Gastrocnemius medialis (tissue), 4 donors: ENCODE results near the gene NET1. TPM values are rescaled to one million over a fixed set of nuclear protein-coding genes. Genes with fewer than 3 reads are reported as not detected.

Experiments used
- ATAC-seq, 2 donors: fragments of 150-250 bp; one replicate each; pipeline ENCODE4 v1.9.1; 2016
- DNase-seq, 2 donors: peaks; one replicate each; pipeline ENCODE4 v3.0.0-alpha.2; 2019
- H3K27ac ChIP-seq, 4 donors: fragments of 200-600 bp; sonication (generic); 1 replicate in 1 of 4; 2 replicates in 3 of 4; pipeline ENCODE4 v1.5.1; 2016 to 2018; ENCODE audit warnings: mild to moderate bottlenecking in 2 of 4, moderate library complexity in 1 of 4
- H3K27me3 ChIP-seq, 3 donors: fragments of 200-600 bp; sonication (generic) in 2 of 3; 1 replicate in 1 of 3; 2 replicates in 2 of 3; pipeline versions ENCODE4 v1.5.1 to v1.6.0; 2016 to 2019; ENCODE audit warnings: mild to moderate bottlenecking in 1 of 3, moderate library complexity in 1 of 3
- H3K36me3 ChIP-seq, 2 donors: fragments of 200-600 bp; sonication (generic) in 1 of 2; one replicate each; pipeline ENCODE4 v1.5.1; 2017 to 2018
- H3K4me1 ChIP-seq, 2 donors: fragments of 200-600 bp; sonication (generic) in 1 of 2; one replicate each; pipeline ENCODE4 v1.5.1; 2016 to 2017; ENCODE audit warnings: mild to moderate bottlenecking in 2 of 2
- H3K4me3 ChIP-seq, 4 donors: fragments of 200-600 bp; sonication (generic) in 3 of 4; 1 replicate in 1 of 4; 2 replicates in 3 of 4; pipeline ENCODE4 v1.5.1; 2016 to 2019; ENCODE audit warnings: mild to moderate bottlenecking in 2 of 4
- H3K9me3 ChIP-seq, 3 donors: fragments of 200-600 bp; sonication (generic) in 2 of 3; 1 replicate in 1 of 3; 2 replicates in 2 of 3; pipeline ENCODE4 v1.5.1; 2016 to 2019
- CTCF ChIP-seq, 5 experiments: fragments of 450-650 bp in 3 of 5; fragments of 200-600 bp in 2 of 5; sonication (generic) in 2 of 5; IDR thresholded peaks in 4 of 5; conservative IDR thresholded peaks in 1 of 5; 1 replicate in 4 of 5; 2 replicates in 1 of 5; pipeline ENCODE4 v1.5.1; 2016 to 2019; ENCODE audit warnings: antibody characterized with exemption in 5 of 5, mild to moderate bottlenecking in 3 of 5, moderate library complexity in 3 of 5
- POLR2A ChIP-seq, 2 donors: fragments of 450-650 bp; IDR thresholded peaks; one replicate each; pipeline ENCODE4 v1.6.1; 2017; ENCODE audit warnings: antibody characterized with exemption in 2 of 2, mild to moderate bottlenecking in 2 of 2, moderate library complexity in 2 of 2
- in situ Hi-C, 4 donors: fragments of 200-750 bp; cut with MboI; loops; one replicate each; pipeline versions ENCODE4 v1.15.0 to v1.8.0; 2017; ENCODE audit warnings: low sequenced_read_pairs in 4 of 4
- intact Hi-C: fragments of 100-400 bp; cut with DNase I; formaldehyde crosslinking; loops from one replicate; pipeline ENCODE4 v1.15.1; 2023; ENCODE audit warnings: low total_unique reads
- total RNA-seq, 4 donors: library from RNA; depleted of rRNA; stranded (reverse); fragments of >200 nt; gene quantifications; one replicate each; pipeline versions ENCODE4 v1.1.0 to v1.2.3, GENCODE V29; 2016

The NET1 gene
- total RNA-seq, 4 donors from 2014 or later = 19.8 to 76.4 (median 36.3) TPM

- H3K9me3 ChIP-seq = no peaks in the 10 kb centered on the region
- intact Hi-C loops (no loop called here), in situ Hi-C loops (no loop called here)
- no peak overlapping the region for H3K4me3 ChIP-seq
- H3K36me3 ChIP-seq = no peaks in the 10 kb centered on the region
- no peak for ATAC-seq
- H3K27me3 ChIP-seq = peaks cover 22 to 38% (median 30%) of the 10 kb centered on the region in 3 donors
- H3K4me1 ChIP-seq = no peaks in the 10 kb centered on the region
- no peak for TF ChIP-seq POLR2A (IDR thresholded peaks at IDR 0.05)
- no peak for TF ChIP-seq CTCF (IDR thresholded peaks at IDR 0.05 in 4 of 5, conservative IDR thresholded peaks at IDR 0.05 in 1 of 5)
- no peak for DNase-seq
- no peak overlapping the region for H3K27ac ChIP-seq
Observed at GRCh38 chr10:5365928-5366327, 46.4 kb upstream of the NET1 start.

- H3K4me1 ChIP-seq = no peaks in the 10 kb centered on the region
- H3K4me3 ChIP-seq = no peak overlapping the region
- no peak for TF ChIP-seq POLR2A (IDR thresholded peaks at IDR 0.05)
- TF ChIP-seq CTCF (IDR thresholded peaks at IDR 0.05 in 4 of 5, conservative IDR thresholded peaks at IDR 0.05 in 1 of 5) = no peak
- DNase-seq (no peak), ATAC-seq (no peak)
- intact Hi-C loops (no loop called here), in situ Hi-C loops (no loop called here)
- H3K27ac ChIP-seq = no peak overlapping the region
- H3K36me3 ChIP-seq = no peaks in the 10 kb centered on the region
- peaks cover 4 to 16% (median 8%) of the 10 kb centered on the region in 3 donors for H3K27me3 ChIP-seq
- H3K9me3 ChIP-seq = no peaks in the 10 kb centered on the region
Observed at GRCh38 chr10:5369362-5370158, 42.8 kb upstream of the NET1 start.

- in situ Hi-C loops = no loop called here
Observed at GRCh38 chr10:5370493-5371352, 41.6 kb upstream of the NET1 start.

GRCh38 chr10:5373307-5373706, 39.0 kb upstream of the NET1 start:
- Histone ChIP-seq H3K4me1 (no peaks in the 10 kb centered on the region), H3K4me3 (no peak overlapping the region), H3K36me3 (no peaks in the 10 kb centered on the region), H3K27ac (no peak overlapping the region), H3K27me3 (no peaks in the 10 kb centered on the region), H3K9me3 (no peaks in the 10 kb centered on the region)
- DNase-seq (no peak), ATAC-seq (no peak)
- intact Hi-C loops (no loop called here), in situ Hi-C loops (no loop called here)
- no peak for TF ChIP-seq CTCF (IDR thresholded peaks at IDR 0.05 in 4 of 5, conservative IDR thresholded peaks at IDR 0.05 in 1 of 5)
- no peak for TF ChIP-seq POLR2A (IDR thresholded peaks at IDR 0.05)

More at GRCh38 chr10:5370493-5371352, 41.6 kb upstream of the NET1 start:
- DNase-seq (no peak), ATAC-seq (no peak)
- TF ChIP-seq CTCF (IDR thresholded peaks at IDR 0.05 in 4 of 5, conservative IDR thresholded peaks at IDR 0.05 in 1 of 5) (no peak), POLR2A (IDR thresholded peaks at IDR 0.05) (no peak)
- H3K4me3 ChIP-seq = no peak overlapping the region
- no peaks in the 10 kb centered on the region for H3K9me3 ChIP-seq
- H3K27me3 ChIP-seq = peaks cover 0 to 4% (median 2%) of the 10 kb centered on the region in 3 donors
- no peaks in the 10 kb centered on the region for H3K36me3 ChIP-seq
- no peaks in the 10 kb centered on the region for H3K4me1 ChIP-seq
- H3K27ac ChIP-seq = no peak overlapping the region
- intact Hi-C loops = no loop called here
